Activated CD4-positive, alpha-beta memory T cell treated with anti-CD3 and anti-CD28 coated beads, Interleukin-2, amount 10 ng/mL, durations not matched to agents 7 days and 5 days (primary cell): ENCODE data around the gene TSHZ2. TPM values are rescaled to one million over a fixed set of nuclear protein-coding genes. Genes with fewer than 3 reads are reported as not detected.
A peak's percentile ranks its signal among the peaks of the same experiment; 100 is the strongest.

Experiments
- CTCF ChIA-PET: fragments of 350-600 bp; sonication (Branson Sonifier 250); formaldehyde crosslinking; loops from one replicate; lab custom pipeline; 2021; ENCODE audit warnings: antibody characterized with exemption, inconsistent platforms; lab: Charles Lee
- POLR2A ChIA-PET: fragments of 350-600 bp; sonication (Branson Sonifier 250); formaldehyde crosslinking; loops from one replicate; lab custom pipeline; 2021; ENCODE audit warnings: antibody characterized with exemption; lab: Charles Lee
- DNase-seq: peaks from one replicate; pipeline ENCODE4 v3.0.0-alpha.2; 2020
- H3K27ac Mint-ChIP-seq: one replicate; pipeline ENCODE4 v1.8.0; 2021; ENCODE audit warnings: mild to moderate bottlenecking, mixed read lengths
- H3K27me3 Mint-ChIP-seq: one replicate; pipeline ENCODE4 v1.8.0; 2021; ENCODE audit warnings: mixed read lengths
- H3K36me3 Mint-ChIP-seq: one replicate; pipeline ENCODE4 v1.8.0; 2021; ENCODE audit warnings: low read depth, mixed read lengths
- H3K4me1 Mint-ChIP-seq: one replicate; pipeline ENCODE4 v1.8.0; 2021; ENCODE audit warnings: mixed read lengths
- H3K4me3 Mint-ChIP-seq: one replicate; pipeline ENCODE4 v1.8.0; 2021; ENCODE audit warnings: mild to moderate bottlenecking, mixed read lengths
- H3K9me3 Mint-ChIP-seq: one replicate; pipeline ENCODE4 v1.8.0; 2021; ENCODE audit warnings: mixed read lengths
- total RNA-seq, 2 experiments: library from RNA; stranded (reverse); gene quantifications; one replicate each; pipeline ENCODE4 v1.2.3, GENCODE V29; 2021

TSHZ2 gene
- total RNA-seq, 2 experiments from 2014 or later, result 5.4 to 7.1 TPM

DNA sequence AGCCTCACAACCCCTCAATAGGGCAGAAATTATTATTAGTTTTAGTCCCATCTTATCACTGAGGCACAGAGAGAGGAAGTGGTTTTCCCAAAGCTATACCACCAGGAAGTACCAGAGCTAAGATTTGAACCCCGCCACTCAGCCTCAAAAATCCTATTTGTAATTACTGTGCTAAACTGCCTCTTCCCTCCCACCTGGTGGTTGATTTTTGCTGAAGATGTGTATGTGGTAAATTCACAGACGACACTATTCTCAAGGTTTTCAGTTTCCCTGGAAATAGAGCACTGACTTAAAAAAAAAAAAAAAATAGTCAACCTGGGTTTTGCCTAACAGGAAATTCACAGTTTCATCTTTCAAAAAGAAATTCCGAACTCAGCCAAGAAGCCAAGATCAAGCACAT, 57.9 kb downstream of the TSHZ2 start:
- ChIA-PET CTCF (interaction anchor here (0.7 kb wide), 1 partner anchor 1182 kb away, joined by 3 read pairs; no protein-coding TSS in a partner anchor), POLR2A (no interaction called here)
- DNase-seq, result no peak
- Mint-ChIP-seq H3K36me3 (no peaks in the 10 kb centered on the region), H3K27ac (no peak overlapping the region), H3K4me3 (no peak overlapping the region), H3K4me1 (peaks cover 33% of the 10 kb centered on the region), H3K9me3 (no peaks in the 10 kb centered on the region), H3K27me3 (no peaks in the 10 kb centered on the region)

DNA sequence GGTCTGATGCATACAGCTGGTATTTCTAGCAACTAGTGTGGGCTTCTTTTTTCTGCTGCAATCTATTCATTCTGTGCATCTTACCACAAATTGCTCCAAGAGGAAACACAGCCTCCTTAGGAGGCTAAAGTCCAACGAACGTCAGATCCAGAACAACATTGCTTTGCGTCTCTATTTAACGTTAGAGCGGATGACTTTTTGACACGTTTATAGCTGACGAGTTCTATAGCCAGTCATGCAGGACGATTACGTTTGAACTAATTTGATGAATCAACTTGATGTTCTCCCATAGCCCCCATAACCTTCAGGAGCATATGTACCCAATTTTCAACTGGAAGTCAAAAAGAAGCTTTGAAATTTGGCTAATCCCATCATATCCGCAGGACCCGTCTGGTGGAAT, 59.9 kb downstream of the TSHZ2 start:
- ChIA-PET POLR2A (no interaction called here), CTCF (interaction anchor here (1.0 kb wide), 1 partner anchor 22 kb away, joined by 3 read pairs; no protein-coding TSS in a partner anchor)
- H3K36me3 Mint-ChIP-seq, result no peaks in the 10 kb centered on the region
- DNase-seq, result no peak
- peaks cover 34% of the 10 kb centered on the region for H3K4me1 Mint-ChIP-seq
- H3K9me3 Mint-ChIP-seq, result no peaks in the 10 kb centered on the region
- H3K27ac Mint-ChIP-seq, result no peak overlapping the region
- H3K4me3 Mint-ChIP-seq, result no peak overlapping the region
- H3K27me3 Mint-ChIP-seq, result no peaks in the 10 kb centered on the region

DNA sequence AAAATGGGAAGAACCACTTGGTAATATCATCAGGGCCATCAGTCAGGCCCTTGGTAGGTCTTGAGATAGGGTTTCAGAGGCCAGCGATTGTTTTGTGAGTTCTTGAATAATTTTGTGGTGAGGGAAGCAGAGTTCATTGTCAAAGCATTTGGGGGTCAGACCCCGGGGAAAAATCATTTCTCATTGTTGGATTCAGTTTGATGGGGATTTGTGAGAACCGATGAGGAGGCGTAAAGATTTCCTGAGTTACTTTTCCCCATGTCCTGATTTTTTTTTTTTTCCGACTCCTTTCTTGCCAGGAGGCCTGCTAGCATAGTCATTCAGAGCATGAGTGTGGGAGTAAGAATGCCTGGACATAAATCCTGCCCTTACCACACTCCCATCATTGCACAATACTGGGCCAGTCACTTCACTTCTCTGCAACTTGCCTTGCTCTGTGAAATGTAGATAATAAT, 60.3 kb downstream of the TSHZ2 start:
- Mint-ChIP-seq H3K36me3 (no peaks in the 10 kb centered on the region), H3K4me3 (no peak overlapping the region), H3K9me3 (no peaks in the 10 kb centered on the region), H3K4me1 (peaks cover 31% of the 10 kb centered on the region), H3K27me3 (no peaks in the 10 kb centered on the region), H3K27ac (no peak overlapping the region)
- ChIA-PET CTCF (interaction anchor here (1.0 kb wide), 1 partner anchor 22 kb away, joined by 3 read pairs; no protein-coding TSS in a partner anchor), POLR2A (no interaction called here)
- DNase-seq, result no peak

DNA sequence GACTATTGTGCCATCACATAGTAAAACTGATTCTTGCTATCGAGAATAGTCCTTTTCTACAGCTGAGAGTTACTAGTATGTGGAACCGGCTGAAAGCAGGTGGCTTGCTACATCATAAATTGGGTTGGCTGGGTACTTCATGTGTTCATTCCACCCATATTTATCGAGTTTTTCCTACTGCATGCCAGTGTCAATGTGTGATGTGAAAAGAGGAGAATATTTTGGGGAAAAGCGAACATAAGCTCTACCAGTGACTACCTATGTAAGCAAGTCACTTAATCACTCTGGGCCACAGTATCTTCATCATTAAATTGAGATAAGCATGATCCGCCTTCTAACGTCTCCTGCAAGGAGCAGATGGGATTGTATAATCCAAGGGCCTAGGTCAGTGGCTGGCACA, 61.0 kb downstream of the TSHZ2 start:
- Mint-ChIP-seq H3K27ac (no peak overlapping the region), H3K36me3 (no peaks in the 10 kb centered on the region), H3K9me3 (no peaks in the 10 kb centered on the region), H3K27me3 (no peaks in the 10 kb centered on the region), H3K4me3 (no peak overlapping the region), H3K4me1 (peaks cover 29% of the 10 kb centered on the region)
- POLR2A ChIA-PET, result no interaction called here
- no peak for DNase-seq
- CTCF ChIA-PET, result no interaction called here

DNA sequence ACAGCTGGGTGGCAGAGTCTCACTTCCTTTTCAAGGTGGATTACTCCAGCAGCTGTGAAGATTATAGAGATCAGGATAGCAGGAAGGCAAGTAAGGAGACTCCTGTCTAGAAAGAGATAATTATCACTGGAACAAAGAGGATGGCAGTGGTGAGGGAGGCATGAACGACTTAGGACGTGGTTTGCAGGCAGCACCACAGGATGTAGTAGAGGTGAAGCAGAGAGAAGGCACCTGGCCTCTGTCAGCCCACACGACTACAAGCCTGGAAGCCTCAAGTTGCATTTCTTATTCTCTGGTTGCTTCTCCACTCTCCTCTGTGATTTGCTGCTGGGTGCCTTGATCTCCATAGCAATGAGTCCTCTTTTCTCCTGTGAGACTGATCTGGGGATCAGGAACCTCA, 62.7 kb downstream of the TSHZ2 start:
- POLR2A ChIA-PET, result no interaction called here
- CTCF ChIA-PET, result no interaction called here
- H3K27me3 Mint-ChIP-seq, result no peaks in the 10 kb centered on the region
- no peaks in the 10 kb centered on the region for H3K36me3 Mint-ChIP-seq
- H3K4me1 Mint-ChIP-seq, result peaks cover 17% of the 10 kb centered on the region
- H3K27ac Mint-ChIP-seq, result no peak overlapping the region
- no peaks in the 10 kb centered on the region for H3K9me3 Mint-ChIP-seq
- DNase-seq, result peak; percentile 25
- no peak overlapping the region for H3K4me3 Mint-ChIP-seq

DNA sequence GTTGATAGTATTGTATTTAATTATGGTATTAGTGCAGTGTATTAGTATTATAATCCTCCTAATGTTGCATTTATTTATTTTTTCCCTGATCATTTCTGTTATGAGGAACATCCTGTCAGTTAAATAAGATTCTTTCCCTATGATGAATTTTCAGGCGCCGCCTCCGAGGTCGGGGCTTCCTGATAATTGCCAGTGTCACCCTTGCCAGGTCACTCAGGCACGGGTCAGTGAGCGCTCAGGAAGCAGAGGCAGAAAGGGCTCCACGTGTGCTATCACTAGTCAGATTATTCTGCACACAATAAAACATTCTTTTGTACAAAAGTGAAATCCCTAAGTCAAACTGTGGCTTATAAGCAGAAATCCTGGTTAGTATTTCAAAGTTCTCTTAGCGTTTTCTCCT, 64.8 kb downstream of the TSHZ2 start:
- Mint-ChIP-seq H3K27me3 (no peaks in the 10 kb centered on the region), H3K4me3 (no peak overlapping the region), H3K4me1 (peaks cover 13% of the 10 kb centered on the region), H3K36me3 (no peaks in the 10 kb centered on the region), H3K9me3 (no peaks in the 10 kb centered on the region), H3K27ac (no peak overlapping the region)
- POLR2A ChIA-PET, result no interaction called here
- no peak for DNase-seq
- CTCF ChIA-PET, result interaction anchor here (0.6 to 1.0 kb wide), 2 partner anchors 172 to 725 kb away, joined by 3 read pairs; no protein-coding TSS in a partner anchor

DNA sequence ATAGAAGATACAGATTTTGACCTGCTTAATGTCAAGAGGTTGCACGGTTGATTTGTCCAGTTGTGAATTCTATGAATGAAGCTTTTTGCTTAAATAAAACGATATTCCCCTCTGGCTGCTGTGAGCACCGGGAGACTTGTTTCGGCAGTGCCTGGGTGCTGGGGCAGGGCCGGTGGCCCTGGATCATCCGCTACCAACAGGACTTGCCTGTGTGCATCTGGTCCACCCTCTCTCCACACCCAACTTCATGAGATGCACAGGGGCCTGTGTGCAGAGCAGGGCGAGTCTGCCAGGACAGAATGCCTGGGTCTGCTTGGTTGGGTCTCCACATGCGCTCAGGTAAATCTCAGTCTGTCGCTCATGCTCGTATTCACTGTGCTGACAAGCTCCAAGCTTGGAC, 65.5 kb downstream of the TSHZ2 start:
- Mint-ChIP-seq H3K27ac (no peak overlapping the region), H3K36me3 (no peaks in the 10 kb centered on the region), H3K4me3 (no peak overlapping the region), H3K4me1 (peaks cover 13% of the 10 kb centered on the region), H3K9me3 (no peaks in the 10 kb centered on the region), H3K27me3 (no peaks in the 10 kb centered on the region)
- DNase-seq, result no peak
- ChIA-PET CTCF (interaction anchor here (0.6 to 1.0 kb wide), 2 partner anchors 171 to 726 kb away, joined by 3 read pairs; no protein-coding TSS in a partner anchor), POLR2A (no interaction called here)

DNA sequence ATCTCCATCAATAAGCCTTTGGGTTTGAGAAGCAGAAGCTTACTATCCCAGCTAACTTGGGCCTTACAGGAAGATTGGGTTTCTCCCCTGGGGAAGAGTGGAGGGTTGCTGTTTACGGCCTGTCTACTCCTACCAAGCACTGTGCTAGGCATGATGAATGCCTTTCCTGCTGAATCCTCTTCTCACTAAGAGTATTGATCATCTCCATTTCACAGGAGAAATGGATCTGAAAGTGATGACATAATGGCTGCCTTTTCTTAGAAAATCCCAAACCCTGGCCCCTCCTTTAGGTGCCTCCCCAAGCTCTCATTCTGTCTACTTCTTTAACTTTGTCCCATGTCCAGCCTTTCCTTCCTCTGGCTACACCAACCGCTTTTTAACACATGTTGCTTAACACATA, 66.1 kb downstream of the TSHZ2 start:
- DNase-seq, result no peak
- Mint-ChIP-seq H3K27me3 (no peaks in the 10 kb centered on the region), H3K4me3 (no peak overlapping the region)

DNA sequence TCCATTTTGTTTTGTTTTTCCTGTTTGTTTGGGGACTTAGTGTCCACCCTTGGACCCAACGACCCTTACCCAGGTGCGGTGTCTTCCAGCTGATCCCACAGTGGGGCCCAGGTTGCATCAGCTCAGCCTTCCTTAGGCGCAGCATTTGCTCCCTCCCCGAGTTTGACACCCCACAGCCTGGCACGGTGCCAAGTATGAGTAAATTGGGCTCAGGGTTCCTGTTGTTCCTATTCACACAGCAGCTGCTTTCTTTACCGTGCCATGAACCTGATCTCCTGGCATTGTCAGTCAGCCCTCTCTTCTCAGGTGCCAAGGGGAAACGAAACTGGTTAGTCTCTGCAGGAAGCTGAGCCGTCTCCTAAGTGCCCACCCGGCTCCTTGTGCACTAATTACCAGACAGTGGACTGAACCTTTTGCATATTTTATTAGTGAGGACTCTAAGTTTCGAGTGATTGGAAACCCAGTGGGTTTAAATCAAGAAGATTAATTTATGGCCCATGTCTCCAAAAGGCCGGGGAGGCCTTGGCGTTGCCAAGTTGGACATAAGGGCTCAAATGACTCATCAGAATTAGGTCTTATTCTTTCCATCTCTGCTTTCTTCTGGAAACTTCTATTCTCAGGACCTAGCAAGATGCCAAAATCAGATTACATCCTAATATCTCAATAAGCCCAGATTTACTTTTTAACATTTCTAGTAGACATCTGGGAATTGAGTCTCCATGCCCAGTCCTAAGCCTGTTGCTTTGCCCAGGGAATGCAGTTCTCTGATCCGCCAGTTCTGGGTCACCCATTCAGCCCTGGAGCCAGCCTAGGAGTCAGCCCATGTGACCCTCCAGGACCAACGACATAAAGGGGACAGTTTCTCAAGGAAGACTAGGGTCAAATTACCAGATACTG, 68.8 kb downstream of the TSHZ2 start:
- ChIA-PET POLR2A (no interaction called here), CTCF (no interaction called here)
- H3K4me1 Mint-ChIP-seq, result peaks cover 3% of the 10 kb centered on the region
- H3K4me3 Mint-ChIP-seq, result no peak overlapping the region
- no peaks in the 10 kb centered on the region for H3K27me3 Mint-ChIP-seq
- DNase-seq, result no peak
- no peaks in the 10 kb centered on the region for H3K9me3 Mint-ChIP-seq
- H3K36me3 Mint-ChIP-seq, result no peaks in the 10 kb centered on the region
- H3K27ac Mint-ChIP-seq, result no peak overlapping the region

More for the DNA sequence above, 66.1 kb downstream of the TSHZ2 start:
- CTCF ChIA-PET, result interaction anchor here (1.0 kb wide), 1 partner anchor 727 kb away, joined by 3 read pairs; no protein-coding TSS in a partner anchor
- no peaks in the 10 kb centered on the region for H3K9me3 Mint-ChIP-seq
- no peaks in the 10 kb centered on the region for H3K36me3 Mint-ChIP-seq
- POLR2A ChIA-PET, result no interaction called here
- no peak overlapping the region for H3K27ac Mint-ChIP-seq
- peaks cover 13% of the 10 kb centered on the region for H3K4me1 Mint-ChIP-seq

DNA sequence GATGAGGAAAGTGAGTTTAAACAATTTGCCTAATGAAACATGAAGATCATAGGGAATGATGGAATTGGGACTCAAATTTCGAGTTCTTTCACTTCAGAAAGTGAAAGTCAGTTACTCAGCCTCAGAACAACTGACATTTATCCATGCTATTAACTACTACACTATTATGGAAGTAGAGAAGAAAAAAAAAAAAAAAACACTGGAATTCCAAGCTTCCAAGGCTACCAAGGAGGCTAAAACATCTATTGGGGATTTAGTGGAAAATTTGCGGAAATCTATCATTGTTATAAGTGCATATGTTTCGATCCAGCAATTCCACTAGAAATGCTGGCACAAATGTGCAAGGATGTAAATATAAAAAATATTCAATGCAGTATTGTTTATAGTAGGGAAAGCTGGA, 70.4 kb downstream of the TSHZ2 start:
- Mint-ChIP-seq H3K27me3 (no peaks in the 10 kb centered on the region), H3K9me3 (no peaks in the 10 kb centered on the region), H3K4me3 (no peak overlapping the region), H3K4me1 (peaks cover 3% of the 10 kb centered on the region), H3K27ac (no peak overlapping the region), H3K36me3 (no peaks in the 10 kb centered on the region)
- CTCF ChIA-PET, result no interaction called here
- DNase-seq, result no peak
- POLR2A ChIA-PET, result no interaction called here

DNA sequence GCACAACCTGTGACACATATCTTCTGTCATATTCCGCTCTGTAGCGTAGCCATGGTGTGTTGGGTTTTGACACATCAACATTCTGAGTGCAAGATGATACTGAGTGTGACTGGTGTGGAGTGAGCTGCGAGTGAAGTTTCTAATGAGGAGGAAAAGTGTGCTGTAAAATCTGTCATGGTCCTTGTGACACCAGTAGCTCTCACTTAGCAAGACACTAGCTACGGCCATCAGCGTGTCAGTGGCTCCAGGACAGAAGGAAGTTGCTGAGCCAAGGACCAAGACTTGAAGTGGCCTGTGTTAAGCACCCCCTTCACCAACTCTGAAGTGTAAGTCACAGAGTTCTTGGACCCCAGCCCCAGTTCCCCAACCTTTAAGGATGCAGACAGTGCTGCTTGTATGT, 72.1 kb downstream of the TSHZ2 start:
- POLR2A ChIA-PET, result no interaction called here
- H3K27me3 Mint-ChIP-seq, result no peaks in the 10 kb centered on the region
- no peak overlapping the region for H3K27ac Mint-ChIP-seq
- H3K36me3 Mint-ChIP-seq, result peaks cover 2% of the 10 kb centered on the region
- H3K4me3 Mint-ChIP-seq, result no peak overlapping the region
- CTCF ChIA-PET, result no interaction called here
- no peaks in the 10 kb centered on the region for H3K9me3 Mint-ChIP-seq
- DNase-seq, result no peak
- peaks cover 3% of the 10 kb centered on the region for H3K4me1 Mint-ChIP-seq

DNA sequence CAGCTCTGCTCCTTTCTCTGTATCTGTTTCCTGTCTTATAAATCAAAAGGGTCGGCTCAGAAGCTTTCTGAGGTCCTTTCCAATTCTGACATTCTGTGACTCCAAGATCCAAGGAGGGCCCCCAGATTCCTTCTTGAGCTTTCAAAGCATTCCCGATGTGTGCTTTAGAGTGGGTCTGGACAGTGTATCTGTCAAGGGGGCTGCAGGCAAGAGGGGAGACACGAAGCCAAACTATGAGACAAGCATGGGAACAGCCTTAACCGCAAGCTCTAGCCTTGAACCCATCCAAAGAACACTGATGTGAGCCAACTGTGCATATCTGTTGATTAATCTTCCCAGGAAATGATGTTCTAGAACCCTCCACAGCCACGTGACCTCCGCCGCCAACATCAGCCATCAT, 73.8 kb downstream of the TSHZ2 start:
- no peak overlapping the region for H3K27ac Mint-ChIP-seq
- H3K4me3 Mint-ChIP-seq, result no peak overlapping the region
- ChIA-PET POLR2A (no interaction called here), CTCF (no interaction called here)
- H3K9me3 Mint-ChIP-seq, result no peaks in the 10 kb centered on the region
- H3K27me3 Mint-ChIP-seq, result no peaks in the 10 kb centered on the region
- peaks cover 3% of the 10 kb centered on the region for H3K36me3 Mint-ChIP-seq
- H3K4me1 Mint-ChIP-seq, result peaks cover 3% of the 10 kb centered on the region
- DNase-seq, result no peak

DNA sequence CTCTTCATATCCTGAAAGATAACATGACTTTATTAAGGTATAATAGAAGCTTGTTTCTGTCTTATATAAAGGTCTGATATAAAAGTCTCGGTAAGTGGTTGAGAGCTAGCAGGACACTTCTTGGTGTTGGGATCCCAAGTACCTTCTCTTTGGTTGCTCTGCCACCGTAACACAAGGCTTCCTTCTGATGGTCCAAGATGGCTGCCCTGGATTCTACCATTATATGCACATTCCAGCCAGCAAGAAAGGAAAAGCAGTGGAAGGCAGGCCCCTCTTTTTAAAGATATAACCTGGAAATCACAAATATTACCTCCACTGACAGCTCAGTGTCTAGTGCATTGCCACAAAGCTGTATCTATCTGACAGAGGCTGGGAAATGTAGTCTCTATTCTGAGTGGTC, 75.0 kb downstream of the TSHZ2 start:
- CTCF ChIA-PET, result no interaction called here
- Mint-ChIP-seq H3K36me3 (peaks cover 3% of the 10 kb centered on the region), H3K4me3 (no peak overlapping the region), H3K4me1 (no peaks in the 10 kb centered on the region), H3K27me3 (no peaks in the 10 kb centered on the region), H3K9me3 (no peaks in the 10 kb centered on the region), H3K27ac (no peak overlapping the region)
- DNase-seq, result no peak
- POLR2A ChIA-PET, result no interaction called here
